ENCODE measurements around the gene FRS3.
"Not testable (repeated sequence)": the region's sequence is repeated elsewhere in the genome, so short reads cannot be mapped to it uniquely, and the experiment has no call there.

Gene FRS3

GRCh38 chr6:41768545-41769308 lies 11.0 kb downstream of the FRS3 start:
- DNase-seq = no peak

- DNase-seq = no peak
Measured at GRCh38 chr6:41767112-41767833, 12.4 kb downstream of the FRS3 start.

- not testable (repeated sequence) for DNase-seq
Measured at GRCh38 chr6:41766043-41766664, 13.5 kb downstream of the FRS3 start.

- DNase-seq = no peak
Measured at GRCh38 chr6:41763470-41763869, 16.2 kb downstream of the FRS3 start.

DNA sequence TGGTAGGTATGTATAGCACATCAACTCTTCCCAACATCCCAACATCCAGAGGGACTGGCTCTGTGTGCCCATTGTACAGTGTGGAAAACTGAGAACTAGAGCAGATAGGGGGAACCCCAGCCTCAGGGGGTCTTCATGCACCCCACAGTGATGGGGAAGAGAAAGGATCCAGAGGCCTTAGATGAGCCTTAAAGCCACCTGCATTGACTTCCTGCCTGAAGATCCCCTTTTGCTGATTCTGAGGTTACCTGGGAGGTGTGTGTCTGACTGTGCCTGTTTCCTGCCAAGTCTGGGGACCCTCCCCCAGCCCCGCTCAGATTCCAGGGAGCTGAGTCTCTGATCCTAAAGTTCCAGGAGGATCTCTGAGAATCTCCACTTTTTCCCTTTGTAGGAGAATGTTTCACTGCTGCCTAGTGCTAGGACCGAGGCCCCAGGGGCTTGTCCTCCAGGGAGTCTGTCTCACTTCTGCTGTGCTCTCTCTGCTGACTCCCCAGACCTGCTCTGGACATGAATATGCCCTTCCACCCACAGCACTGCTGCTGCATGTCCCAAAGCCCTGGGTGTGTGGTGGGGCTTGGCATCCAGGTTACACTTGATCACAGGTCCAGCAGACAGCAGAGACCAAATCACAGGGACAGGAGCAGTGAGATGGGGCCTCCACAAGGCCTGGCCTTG lies 19.7 kb downstream of the FRS3 start:
- no peak for DNase-seq

- no peak for DNase-seq
Measured at GRCh38 chr6:41759106-41759904, 20.4 kb downstream of the FRS3 start.

GRCh38 chr6:41758641-41759035 lies 21.1 kb downstream of the FRS3 start:
- no peak for DNase-seq

GRCh38 chr6:41757931-41758640 lies 21.6 kb downstream of the FRS3 start:
- DNase-seq = no peak

- no peak for DNase-seq
Measured at GRCh38 chr6:41757271-41757670, 22.4 kb downstream of the FRS3 start.

DNA sequence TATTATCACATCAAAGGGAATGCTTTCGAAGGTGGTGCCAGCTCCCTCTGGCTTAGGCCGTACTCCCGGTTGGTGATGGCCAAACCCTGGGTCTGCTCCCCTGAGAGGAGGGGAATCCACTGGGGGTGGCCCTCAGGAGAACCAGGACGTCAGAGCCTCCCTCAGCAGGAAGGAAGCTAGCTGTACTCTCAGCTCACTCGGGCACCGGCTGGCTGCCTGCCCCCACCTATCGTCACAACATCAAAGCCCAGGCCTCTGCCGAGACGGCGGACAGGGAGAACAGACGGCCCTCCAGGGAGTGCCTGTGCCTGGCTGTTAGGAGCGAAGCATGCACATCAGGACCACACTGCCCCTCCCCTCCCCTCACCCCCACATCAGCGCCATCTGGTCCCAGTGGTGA lies 23.3 kb downstream of the FRS3 start:
- no peak for DNase-seq

- no peak for DNase-seq
Measured at GRCh38 chr6:41755895-41756294, 23.8 kb downstream of the FRS3 start.

- DNase-seq = no peak
Measured at GRCh38 chr6:41750374-41750773, 29.3 kb downstream of the FRS3 start.

DNA sequence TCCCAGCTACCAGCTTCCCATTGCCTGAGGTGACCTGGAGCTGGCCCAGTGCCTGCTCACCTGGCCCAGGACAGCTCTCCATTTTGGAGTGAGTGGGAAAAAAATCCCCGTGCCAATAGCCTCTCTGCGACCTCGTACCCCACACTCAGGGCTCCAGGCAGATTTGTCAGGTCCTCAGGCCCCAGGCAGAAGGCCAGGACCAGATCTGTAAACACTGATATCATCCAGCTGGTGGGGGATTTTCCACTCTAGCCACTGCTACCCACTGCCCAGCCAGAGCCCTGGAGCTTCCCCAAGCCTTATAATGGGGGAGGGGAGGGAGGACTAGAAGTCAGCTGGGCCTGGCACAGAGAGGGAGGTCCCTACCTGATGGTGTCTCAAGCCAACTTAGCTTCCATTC lies 31.2 kb downstream of the FRS3 start:
- no peak for DNase-seq

DNA sequence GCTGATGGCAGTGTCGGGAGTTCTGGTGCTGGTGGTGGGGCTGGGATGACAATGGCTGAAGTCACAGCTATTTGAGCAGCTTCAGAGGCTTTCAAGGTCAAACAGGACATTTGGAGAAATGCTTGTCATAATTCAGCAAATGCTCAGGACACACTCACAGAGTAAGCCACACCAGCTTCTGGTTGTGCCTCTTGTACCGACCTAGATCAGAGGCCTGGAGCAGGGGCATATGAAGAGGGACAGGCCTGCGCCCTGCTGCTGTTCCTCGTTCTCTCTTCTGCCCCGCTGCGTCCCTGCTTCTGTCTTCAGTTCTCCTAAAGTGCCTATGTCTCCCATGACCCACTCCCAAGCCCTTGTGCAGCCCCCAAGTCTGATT lies 31.6 kb downstream of the FRS3 start:
- no peak for DNase-seq

DNA sequence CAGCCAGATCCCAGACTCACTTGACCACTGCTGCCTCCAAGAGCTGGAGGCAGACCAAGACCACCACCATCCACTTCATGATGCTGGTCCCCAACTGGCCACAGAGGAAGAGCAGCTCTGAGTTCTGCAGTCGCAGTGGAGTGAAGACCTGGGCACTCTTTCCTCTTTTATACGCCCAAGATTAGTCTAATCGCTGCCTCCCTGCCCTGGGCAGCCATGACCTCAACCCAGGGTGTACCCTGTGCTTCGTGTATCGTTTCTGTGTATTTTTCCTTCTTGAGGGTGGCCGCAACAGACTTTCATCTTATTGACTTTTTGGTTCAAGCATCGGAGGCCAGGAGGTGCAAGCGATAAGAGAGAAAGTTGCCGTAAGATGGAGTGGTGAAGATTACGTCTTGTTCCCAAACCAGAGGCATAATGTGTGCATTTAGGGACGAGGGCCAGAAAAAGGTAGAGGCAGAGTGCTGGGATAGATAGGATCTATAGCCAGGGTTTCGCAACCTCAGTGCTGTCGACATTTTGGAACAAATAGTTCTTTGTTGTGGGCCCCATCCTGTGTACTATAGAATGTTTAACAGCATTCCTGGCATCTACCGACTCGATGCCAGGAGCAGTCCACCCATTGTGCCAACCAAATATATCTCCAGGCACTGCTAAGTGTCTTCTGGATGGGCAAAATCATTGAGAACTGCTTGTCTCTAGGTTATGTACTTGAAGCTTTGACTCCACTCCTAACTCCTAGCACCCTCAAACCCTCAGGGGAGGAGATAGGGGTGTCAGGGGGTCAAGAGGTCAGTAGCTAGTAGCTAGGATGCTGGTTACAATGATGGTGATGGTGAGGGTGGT lies 32.2 kb downstream of the FRS3 start, which contains the start of gene PGC:
Gene PGC, minus strand, starts transcription at position 142 of the 846 bp plus-strand sequence. Its CDS starts 63 bp downstream, at position 79.
- DNase-seq = no peak

- no peak for DNase-seq
Measured at GRCh38 chr6:41746107-41746506, 33.6 kb downstream of the FRS3 start.

DNA sequence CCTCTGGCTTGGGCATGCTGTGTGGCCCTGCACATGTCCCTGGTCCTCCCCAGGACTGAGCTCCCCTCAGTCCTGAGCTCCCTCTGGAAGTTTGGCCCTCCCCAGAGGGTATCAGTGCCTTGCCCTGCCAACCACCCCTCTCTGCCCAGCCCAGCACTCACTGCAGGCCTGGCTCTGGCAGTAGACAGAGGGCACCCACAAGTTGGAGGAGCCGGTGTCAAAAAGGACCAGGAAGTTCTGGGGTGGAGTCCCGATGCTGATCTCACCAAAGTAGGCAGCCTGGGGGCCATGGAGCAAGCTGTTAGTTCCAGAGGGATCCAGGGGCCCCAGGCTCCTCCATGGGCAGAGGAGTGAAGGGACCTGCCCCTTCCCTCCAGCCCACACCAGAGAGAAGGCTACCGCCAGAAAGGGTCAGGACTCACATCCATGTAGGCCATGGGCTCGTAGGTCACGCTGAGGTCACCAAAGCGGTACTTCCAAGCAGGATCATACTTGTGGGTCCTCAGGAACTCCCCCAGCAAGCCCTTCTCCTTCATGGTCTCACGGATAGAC lies 35.4 kb downstream of the FRS3 start:
- DNase-seq = no peak

GRCh38 chr6:41743406-41744235 lies 36.1 kb downstream of the FRS3 start:
- DNase-seq = no peak

All from CD4-positive, alpha-beta T cell treated with Interferon gamma for 1 hour (primary cell).